Measurements from ENCODE around the gene NUAK2. TPM values are rescaled to one million over a fixed set of nuclear protein-coding genes. Genes with fewer than 3 reads are reported as not detected.
"Not testable (repeated sequence)": the region's sequence is repeated elsewhere in the genome, so short reads cannot be mapped to it uniquely, and the experiment has no call there.

Gene NUAK2
- total RNA-seq, 1 donor, result 34.2 TPM

DNA sequence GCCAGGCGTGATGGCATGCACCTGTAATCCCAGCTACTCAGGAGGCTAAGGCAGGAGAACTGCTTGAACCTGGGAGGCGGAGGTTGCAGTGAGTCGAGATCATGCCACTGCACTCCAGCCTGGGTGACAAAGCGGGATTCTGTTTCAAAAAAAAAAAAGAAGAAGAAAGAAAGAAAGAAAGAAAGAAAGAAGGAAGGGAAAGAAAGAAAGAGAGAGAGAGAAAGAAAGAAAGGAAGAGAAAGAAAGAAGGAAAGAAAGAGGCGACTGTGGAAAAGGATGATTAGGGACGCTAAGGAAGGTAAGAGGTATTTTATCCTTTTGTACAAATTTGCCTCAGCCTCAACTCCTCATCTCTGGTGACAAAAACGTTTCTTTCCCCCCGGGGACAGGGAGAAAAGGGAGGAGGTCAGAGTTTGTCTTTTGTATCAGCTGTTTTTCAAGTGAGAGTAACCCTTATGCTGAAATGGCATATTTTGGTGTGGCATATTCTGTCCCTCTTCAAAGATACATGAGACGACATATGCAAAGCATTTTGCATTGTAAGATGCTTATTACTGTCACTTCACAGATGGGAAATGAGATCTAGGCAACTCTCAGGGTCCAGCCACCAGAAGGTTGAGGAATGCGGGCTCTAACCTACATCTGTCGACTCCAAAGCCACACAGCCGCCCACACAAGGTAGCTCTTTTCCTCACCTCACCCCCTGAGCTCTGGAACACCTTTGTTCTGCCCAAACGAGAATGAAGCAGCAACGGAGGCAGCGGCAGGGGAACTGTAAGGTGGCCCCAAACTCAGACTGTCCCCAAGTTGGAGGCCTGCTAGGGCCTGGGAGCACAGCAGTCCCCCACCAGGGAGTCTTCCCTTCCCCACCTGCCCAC is 38.0 kb downstream of the NUAK2 start:
- Histone ChIP-seq H3K4me3 (ENCODE audit: low read length) (no peak overlapping the region), H3K27me3 (ENCODE audit: insufficient read depth, low read length) (no peaks in the 10 kb centered on the region), H3K9me3 (ENCODE audit: low read depth, low read length) (no peaks in the 10 kb centered on the region), H3K4me1 (ENCODE audit: insufficient read depth, low read length) (peaks cover 89% of the 10 kb centered on the region)

DNA sequence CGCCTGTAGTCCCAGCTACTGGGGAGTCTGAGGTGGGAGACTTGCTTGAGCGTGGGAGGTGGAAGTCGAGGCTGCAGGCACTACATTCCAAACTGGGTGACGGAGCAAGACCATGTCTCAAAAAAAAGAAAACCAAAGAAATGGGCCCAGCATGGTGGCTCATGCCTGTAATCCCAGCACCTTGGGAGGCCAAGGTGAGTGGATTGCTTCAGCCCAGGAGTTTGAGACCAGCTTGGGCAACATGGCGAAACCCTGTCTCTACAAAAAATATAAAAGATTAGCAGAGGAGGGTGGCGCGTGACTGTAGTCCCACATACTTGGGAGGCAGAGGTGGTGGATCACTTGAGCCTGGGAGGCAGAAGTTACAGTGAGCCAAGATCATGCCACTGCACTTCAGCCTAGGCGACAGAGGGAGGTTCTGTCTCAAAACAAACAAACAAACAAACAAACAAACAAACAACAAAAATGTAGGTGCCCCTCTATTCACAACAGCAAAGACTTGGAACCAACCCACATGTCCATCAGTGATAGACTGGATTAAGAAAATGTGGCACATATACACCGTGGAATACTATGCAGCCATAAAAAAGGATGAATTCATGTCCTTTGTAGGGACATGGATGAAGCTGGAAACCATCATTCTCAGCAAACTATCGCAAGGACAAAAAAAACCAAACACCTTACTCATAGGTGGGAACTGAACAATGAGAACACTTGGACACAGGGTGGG is 40.7 kb downstream of the NUAK2 start:
- not testable (repeated sequence) for H3K27me3 ChIP-seq (ENCODE audit: insufficient read depth, low read length); H3K9me3 ChIP-seq (ENCODE audit: low read depth, low read length); H3K4me3 ChIP-seq (ENCODE audit: low read length)
- peaks cover 81% of the 10 kb centered on the region for H3K4me1 ChIP-seq (ENCODE audit: insufficient read depth, low read length)

DNA sequence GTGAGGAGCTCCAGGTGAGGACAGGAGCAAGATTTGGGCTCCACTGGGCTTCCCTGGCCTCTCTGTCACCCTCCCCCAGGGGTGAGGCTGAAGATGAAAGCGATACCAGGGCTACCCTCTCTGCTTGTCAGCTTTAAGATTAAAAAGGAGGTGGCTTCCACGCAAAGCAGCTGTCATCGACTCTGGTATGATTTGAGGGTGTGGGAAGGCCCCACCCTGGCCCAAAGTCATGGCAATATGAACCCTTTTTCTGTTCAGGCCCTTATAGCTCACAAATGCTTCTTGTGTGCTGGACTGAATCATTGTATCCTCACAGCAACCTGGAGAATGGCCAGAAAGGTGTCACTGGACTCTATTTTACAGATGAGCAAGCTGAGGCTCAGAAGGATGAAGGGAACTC is 41.6 kb downstream of the NUAK2 start:
- H3K27me3 ChIP-seq (ENCODE audit: insufficient read depth, low read length), result no peaks in the 10 kb centered on the region
- H3K9me3 ChIP-seq (ENCODE audit: low read depth, low read length), result no peaks in the 10 kb centered on the region
- H3K4me3 ChIP-seq (ENCODE audit: low read length), result no peak overlapping the region
- peaks cover 81% of the 10 kb centered on the region for H3K4me1 ChIP-seq (ENCODE audit: insufficient read depth, low read length)

DNA sequence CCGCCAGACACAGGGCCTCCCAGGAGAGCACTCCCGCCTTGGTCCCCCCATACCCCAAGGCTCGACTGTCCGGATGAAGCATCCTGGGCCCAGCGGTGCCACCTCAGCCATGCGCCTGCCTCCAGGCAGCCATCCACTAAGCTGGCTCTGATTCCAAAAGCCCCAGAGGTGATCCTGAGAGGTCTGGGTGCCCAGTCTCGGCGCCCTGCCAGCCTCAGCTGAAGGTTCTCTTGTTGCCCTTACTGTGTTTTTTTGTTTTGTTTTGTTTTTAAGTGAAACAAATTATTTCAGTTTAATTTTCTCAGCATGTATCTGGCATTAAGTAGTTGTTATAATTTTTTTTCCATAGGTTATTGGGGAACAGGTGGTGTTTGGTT is 44.9 kb downstream of the NUAK2 start:
- Histone ChIP-seq H3K4me1 (ENCODE audit: insufficient read depth, low read length) (peaks cover 70% of the 10 kb centered on the region), H3K9me3 (ENCODE audit: low read depth, low read length) (no peaks in the 10 kb centered on the region), H3K4me3 (ENCODE audit: low read length) (no peak overlapping the region), H3K27me3 (ENCODE audit: insufficient read depth, low read length) (no peaks in the 10 kb centered on the region)

DNA sequence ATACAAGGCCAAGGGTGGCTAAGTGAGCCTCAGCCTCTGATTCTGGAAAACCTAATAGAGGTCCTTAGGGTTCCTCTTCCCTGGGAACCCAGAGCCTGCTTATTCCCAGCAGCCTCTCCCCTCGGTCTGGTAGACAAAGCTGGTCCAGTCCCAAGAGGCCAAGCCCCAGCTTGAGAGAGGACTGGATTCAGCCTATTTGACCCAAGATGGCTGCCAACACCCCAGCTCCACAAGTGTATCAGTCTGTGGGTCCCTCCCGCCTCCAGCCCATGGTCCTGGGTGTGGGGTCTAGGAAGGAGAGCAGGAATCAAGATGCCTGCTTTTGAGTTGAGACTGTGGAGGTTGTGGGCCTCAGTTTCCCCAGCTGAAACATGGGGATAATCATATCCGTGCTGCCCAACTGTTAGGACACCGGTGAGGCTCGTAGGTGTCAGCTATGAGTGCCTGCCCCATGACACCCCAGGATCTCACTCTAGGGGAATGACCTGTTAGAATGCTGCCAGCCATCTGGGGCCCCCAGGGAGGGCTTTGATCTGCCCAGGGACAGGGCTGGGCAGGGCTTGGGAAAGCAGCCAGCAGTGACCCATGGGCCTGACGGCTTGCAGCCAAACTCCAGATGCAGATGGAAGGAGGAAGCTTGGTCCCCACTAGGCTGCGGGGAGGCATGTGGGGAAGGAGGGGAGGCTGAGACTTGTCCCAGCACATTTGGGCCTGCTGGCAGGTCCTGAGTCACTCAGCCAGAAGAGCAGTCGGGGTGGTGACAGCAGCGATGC is 45.4 kb downstream of the NUAK2 start:
- peaks cover 70% of the 10 kb centered on the region for H3K4me1 ChIP-seq (ENCODE audit: insufficient read depth, low read length)
- H3K27me3 ChIP-seq (ENCODE audit: insufficient read depth, low read length), result no peaks in the 10 kb centered on the region
- no peak overlapping the region for H3K4me3 ChIP-seq (ENCODE audit: low read length)
- no peaks in the 10 kb centered on the region for H3K9me3 ChIP-seq (ENCODE audit: low read depth, low read length)

DNA sequence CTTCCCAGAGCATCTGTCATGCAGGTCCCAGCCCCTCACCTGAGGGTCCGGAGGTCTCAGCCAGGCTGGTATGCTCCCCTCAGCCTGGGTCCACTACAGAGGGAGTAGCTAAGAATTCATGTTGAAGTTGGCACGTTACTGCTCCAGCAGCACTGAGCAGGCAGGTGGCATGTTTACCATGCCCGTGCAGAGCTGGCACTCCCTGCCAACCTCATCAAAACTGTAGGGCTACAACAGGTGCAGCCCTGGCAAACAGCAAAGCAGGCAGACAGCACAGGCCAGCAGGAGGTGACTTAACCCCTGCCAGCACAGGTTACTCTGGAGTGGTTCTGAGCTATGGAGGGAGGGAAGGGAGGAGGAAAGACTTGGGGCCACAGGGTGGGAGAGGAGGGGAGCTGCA is 46.4 kb downstream of the NUAK2 start:
- peaks cover 62% of the 10 kb centered on the region for H3K4me1 ChIP-seq (ENCODE audit: insufficient read depth, low read length)
- H3K9me3 ChIP-seq (ENCODE audit: low read depth, low read length), result no peaks in the 10 kb centered on the region
- no peak overlapping the region for H3K4me3 ChIP-seq (ENCODE audit: low read length)
- H3K27me3 ChIP-seq (ENCODE audit: insufficient read depth, low read length), result no peaks in the 10 kb centered on the region

DNA sequence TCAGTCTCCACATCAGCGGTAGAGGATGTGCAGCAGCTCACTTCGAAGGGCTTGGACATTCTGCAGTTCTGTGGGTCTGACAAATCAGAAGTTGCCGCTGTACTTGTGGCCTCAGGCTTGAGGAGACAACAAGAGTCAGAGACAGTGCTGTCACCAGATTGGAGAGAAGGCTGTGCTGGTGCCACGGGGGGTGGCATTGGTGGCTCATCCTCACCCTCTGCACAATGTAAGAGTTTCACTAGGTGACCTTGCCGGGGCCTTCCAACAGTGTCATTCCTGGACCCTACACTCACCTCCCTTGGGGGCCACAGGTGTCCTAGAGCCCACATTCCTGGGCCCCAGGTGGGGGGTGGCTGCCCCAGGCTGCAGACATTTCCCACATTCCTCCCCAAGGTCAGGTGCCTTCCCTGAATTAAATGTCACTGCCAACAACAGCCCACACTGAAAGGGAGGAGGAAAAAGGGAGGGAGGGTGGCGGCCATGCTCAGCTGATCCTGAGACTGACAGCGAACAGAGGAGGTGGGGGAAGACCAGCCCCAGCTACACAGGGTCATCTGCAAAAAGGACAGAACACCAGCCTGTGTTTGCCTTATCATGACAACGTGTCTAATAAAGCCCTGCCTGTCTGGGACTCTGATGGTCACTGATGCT is 47.4 kb downstream of the NUAK2 start:
- H3K4me1 ChIP-seq (ENCODE audit: insufficient read depth, low read length), result peaks cover 52% of the 10 kb centered on the region
- no peaks in the 10 kb centered on the region for H3K9me3 ChIP-seq (ENCODE audit: low read depth, low read length)
- H3K4me3 ChIP-seq (ENCODE audit: low read length), result no peak overlapping the region
- no peaks in the 10 kb centered on the region for H3K27me3 ChIP-seq (ENCODE audit: insufficient read depth, low read length)

DNA sequence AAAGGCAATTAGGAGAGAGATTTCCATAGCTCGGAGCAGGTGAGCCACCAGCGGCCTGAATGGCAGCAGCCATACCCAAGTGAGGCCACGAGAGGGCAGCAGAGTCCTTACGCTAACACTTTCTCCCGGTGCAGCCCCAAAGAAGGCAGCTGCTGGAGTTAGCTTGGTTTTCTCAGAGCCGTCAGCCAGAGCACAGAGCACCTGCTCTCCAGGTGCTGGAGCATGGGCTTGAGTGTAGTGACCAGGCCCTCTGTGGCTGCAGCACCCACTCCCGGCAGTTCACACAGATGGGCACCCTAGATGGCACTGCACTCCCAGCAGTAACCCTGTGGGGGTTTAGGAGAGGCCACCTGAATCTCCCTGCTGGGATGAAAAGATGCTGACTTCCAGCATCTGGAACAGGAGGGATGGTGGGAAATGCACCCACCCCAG is 48.0 kb downstream of the NUAK2 start:
- Histone ChIP-seq H3K27me3 (ENCODE audit: insufficient read depth, low read length) (no peaks in the 10 kb centered on the region), H3K4me1 (ENCODE audit: insufficient read depth, low read length) (peaks cover 46% of the 10 kb centered on the region), H3K9me3 (ENCODE audit: low read depth, low read length) (no peaks in the 10 kb centered on the region), H3K4me3 (ENCODE audit: low read length) (no peak overlapping the region)

DNA sequence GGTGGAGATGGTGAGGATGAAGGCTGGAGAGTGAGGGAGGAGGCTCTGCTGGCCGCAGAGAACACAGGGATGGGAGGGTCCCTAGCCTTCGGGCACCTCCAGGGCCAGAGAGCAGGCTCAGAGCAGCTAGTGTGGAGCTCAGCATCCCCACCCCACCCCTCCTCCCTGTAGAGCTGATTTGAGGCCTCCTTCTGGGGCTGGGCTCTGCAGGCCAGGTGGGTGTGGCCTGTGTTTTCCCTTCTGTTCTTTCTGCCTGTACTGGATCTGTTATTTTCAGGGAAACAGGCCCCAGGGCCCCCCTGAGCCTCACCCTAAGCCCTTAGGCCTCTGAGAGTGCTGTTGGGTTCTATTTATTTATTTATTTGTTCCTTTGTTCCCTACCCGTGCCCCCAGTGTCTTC is 49.0 kb downstream of the NUAK2 start:
- H3K4me3 ChIP-seq (ENCODE audit: low read length), result no peak overlapping the region
- H3K27me3 ChIP-seq (ENCODE audit: insufficient read depth, low read length), result no peaks in the 10 kb centered on the region
- peaks cover 40% of the 10 kb centered on the region for H3K4me1 ChIP-seq (ENCODE audit: insufficient read depth, low read length)
- H3K9me3 ChIP-seq (ENCODE audit: low read depth, low read length), result no peaks in the 10 kb centered on the region

DNA sequence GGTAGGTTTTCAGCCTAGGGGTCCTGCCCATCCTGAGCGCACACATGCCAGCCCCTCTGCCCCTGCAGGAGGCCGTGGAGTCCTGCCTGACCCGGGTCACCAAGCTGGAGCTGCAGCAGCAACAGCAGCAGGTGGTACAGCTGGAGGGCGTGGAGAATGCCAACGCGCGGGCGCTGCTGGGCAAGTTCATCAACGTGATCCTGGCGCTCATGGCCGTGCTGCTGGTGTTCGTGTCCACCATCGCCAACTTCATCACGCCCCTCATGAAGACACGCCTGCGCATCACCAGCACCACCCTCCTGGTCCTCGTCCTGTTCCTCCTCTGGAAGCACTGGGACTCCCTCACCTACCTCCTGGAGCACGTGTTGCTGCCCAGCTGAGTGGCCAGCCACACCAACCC is 49.8 kb downstream of the NUAK2 start:
- Histone ChIP-seq H3K9me3 (ENCODE audit: low read depth, low read length) (no peaks in the 10 kb centered on the region), H3K4me3 (ENCODE audit: low read length) (no peak overlapping the region)

DNA sequence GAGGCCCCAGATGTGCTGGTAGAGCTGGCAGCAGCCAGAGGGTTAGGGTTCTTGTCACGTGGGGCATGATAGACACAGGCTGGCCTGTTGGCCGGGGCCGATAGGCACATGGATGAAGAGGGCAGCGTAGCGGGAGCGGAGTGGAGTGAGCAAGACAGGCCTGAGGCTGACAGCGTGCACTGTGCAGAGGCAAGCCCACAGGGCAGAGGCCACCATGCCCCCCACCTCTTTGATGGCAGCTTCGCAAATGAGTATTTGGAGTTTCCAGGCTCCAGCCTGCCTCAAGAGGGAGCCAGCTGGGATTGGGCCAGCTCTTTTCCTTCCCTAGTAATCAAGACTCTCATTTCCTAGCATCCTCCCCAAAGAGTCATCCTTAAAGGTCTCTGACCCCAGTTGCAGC is 50.3 kb downstream of the NUAK2 start:
- no peaks in the 10 kb centered on the region for H3K9me3 ChIP-seq (ENCODE audit: low read depth, low read length)
- no peak overlapping the region for H3K4me3 ChIP-seq (ENCODE audit: low read length)

More for the DNA sequence above, 49.8 kb downstream of the NUAK2 start:
- peaks cover 45% of the 10 kb centered on the region for H3K4me1 ChIP-seq (ENCODE audit: insufficient read depth, low read length)
- H3K27me3 ChIP-seq (ENCODE audit: insufficient read depth, low read length), result no peaks in the 10 kb centered on the region

DNA sequence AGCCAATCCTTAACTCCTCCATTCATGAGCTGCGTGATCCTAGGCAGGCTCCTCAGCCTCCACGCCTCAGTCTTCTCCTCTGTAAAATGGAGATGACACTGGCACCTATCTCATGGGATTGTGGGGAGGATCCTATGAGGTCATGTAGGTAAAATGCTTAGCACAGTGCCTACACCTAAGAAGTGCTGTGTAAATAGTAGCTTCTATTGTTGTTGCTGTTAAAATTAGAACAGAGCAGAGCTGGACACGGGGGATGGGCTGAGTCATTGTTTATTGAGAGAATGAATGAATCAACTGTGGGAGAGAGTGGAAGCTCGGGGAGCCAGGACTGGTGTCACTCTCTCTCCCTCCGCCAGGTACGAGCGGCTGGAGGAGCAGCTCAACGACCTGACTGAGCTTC is 50.8 kb downstream of the NUAK2 start:
- Histone ChIP-seq H3K4me1 (ENCODE audit: insufficient read depth, low read length) (peaks cover 35% of the 10 kb centered on the region), H3K9me3 (ENCODE audit: low read depth, low read length) (no peaks in the 10 kb centered on the region), H3K27me3 (ENCODE audit: insufficient read depth, low read length) (no peaks in the 10 kb centered on the region), H3K4me3 (ENCODE audit: low read length) (no peak overlapping the region)

More for the DNA sequence above, 50.3 kb downstream of the NUAK2 start:
- Histone ChIP-seq H3K4me1 (ENCODE audit: insufficient read depth, low read length) (peaks cover 41% of the 10 kb centered on the region), H3K27me3 (ENCODE audit: insufficient read depth, low read length) (no peaks in the 10 kb centered on the region)

DNA sequence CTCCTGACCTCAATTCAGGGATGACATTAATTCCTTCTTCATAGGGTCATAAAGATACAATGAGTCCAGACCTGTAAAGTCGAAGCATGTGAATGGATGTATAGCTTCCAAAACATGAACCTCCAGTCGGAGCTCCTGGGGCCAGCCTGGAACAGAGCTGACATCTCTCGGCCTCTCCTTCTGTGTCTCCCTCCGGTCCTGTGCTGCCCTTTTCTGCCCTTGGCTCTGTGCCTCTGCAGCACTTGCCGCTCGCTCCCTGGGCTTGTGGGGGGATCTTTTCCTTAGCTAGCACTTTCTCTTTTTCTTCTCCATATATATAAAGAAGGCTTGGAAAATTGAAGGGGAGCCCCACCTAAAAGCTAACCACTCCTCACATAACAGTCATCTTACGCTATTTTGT is 51.3 kb downstream of the NUAK2 start:
- Histone ChIP-seq H3K9me3 (ENCODE audit: low read depth, low read length) (no peaks in the 10 kb centered on the region), H3K27me3 (ENCODE audit: insufficient read depth, low read length) (no peaks in the 10 kb centered on the region), H3K4me3 (ENCODE audit: low read length) (no peak overlapping the region), H3K4me1 (ENCODE audit: insufficient read depth, low read length) (peaks cover 31% of the 10 kb centered on the region)

DNA sequence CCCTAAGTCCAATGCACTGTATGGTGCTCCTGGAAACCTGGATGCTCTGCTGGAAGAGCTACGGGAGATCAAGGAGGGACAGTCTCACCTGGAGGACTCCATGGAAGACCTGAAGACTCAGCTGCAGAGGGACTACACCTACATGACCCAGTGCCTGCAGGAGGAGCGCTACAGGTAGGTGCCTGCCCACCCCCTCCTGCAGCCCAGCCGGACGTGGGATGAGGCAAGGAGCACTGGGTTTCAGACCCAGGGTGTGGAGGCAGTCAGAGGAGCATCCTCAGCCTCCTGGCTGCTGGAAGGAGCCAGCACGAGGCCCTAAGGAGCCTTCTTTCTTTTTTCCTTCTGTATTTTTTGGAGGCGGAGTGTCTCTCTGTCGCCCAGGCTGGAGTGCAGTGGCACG is 51.8 kb downstream of the NUAK2 start:
- no peaks in the 10 kb centered on the region for H3K27me3 ChIP-seq (ENCODE audit: insufficient read depth, low read length)
- peaks cover 25% of the 10 kb centered on the region for H3K4me1 ChIP-seq (ENCODE audit: insufficient read depth, low read length)
- no peak overlapping the region for H3K4me3 ChIP-seq (ENCODE audit: low read length)
- H3K9me3 ChIP-seq (ENCODE audit: low read depth, low read length), result no peaks in the 10 kb centered on the region
